PFSK-1 (cell line): ENCODE data around the gene ABHD16A.
A peak's percentile ranks its signal among the peaks of the same experiment; 100 is the strongest.

Experiments
- FOXP2 ChIP-seq: optimal IDR thresholded peaks from 2 replicates; pipeline ENCODE3; 2011; ENCODE audit warnings: borderline replicate concordance, control low read depth, inconsistent platforms; ENCODE audit not compliant: insufficient read depth; ENCODE audit errors: extremely low read length, extremely low read depth
- POLR2AphosphoS5 ChIP-seq: IDR thresholded peaks from 2 replicates; pipeline ENCODE4 v1.6.1; 2012; ENCODE audit warnings: low read depth, mild to moderate bottlenecking, control low read depth, low read length, moderate library complexity
- REST ChIP-seq, 2 experiments: IDR thresholded peaks; 2 replicates each; pipeline versions ENCODE4 v1.6.1 to v1.8.0; 2011 to 2012; ENCODE audit warnings: low read depth in 2 of 2, low read length in 2 of 2, control low read depth in 1 of 2, inconsistent platforms in 1 of 2, mild to moderate bottlenecking in 1 of 2, moderate library complexity in 1 of 2; ENCODE audit not compliant: insufficient read depth in 1 of 2
- SIN3A ChIP-seq: IDR thresholded peaks from 2 replicates; pipeline ENCODE4 v1.6.1; 2012; ENCODE audit warnings: mild to moderate bottlenecking, low read length, moderate library complexity, borderline replicate concordance; ENCODE audit not compliant: insufficient read depth
- TAF1 ChIP-seq: IDR thresholded peaks from 2 replicates; pipeline ENCODE4 v1.6.1; 2012; ENCODE audit warnings: low read length, control low read depth, borderline replicate concordance; ENCODE audit not compliant: insufficient read depth

Gene ABHD16A

GRCh38 chr6:31639449-31639861, 63.7 kb downstream of the ABHD16A start:
- TF ChIP-seq TAF1, result no peak
- peak; percentile 60; the same call in 1 of the 2 replicates for TF ChIP-seq POLR2AphosphoS5

- TF ChIP-seq POLR2AphosphoS5 (peak; percentile 53), FOXP2 (no peak), SIN3A (no peak), REST (IDR thresholded peaks at IDR 0.05; ENCODE audit: insufficient read depth in 1 of 2, low read depth in 2 of 2, low read length in 2 of 2) (no peak), TAF1 (no peak)
Measured at GRCh38 chr6:31639043-31639442, 64.1 kb downstream of the ABHD16A start.
